ENCODE measurements around the gene AK8. TPM values are rescaled to one million over a fixed set of nuclear protein-coding genes. Genes with fewer than 3 reads are reported as not detected.

AK8 gene
- total RNA-seq, 2 donors from 2014 or later, result 0.66 TPM; not detected in 1

GRCh38 chr9:132833550-132834121, 44.4 kb downstream of the AK8 start:
- Mint-ChIP-seq H3K4me1 (no peaks in the 10 kb centered on the region), H3K4me3 (no peak overlapping the region), H3K9me3 (no peaks in the 10 kb centered on the region), H3K27me3 (peaks cover 17% of the 10 kb centered on the region), H3K27ac (no peak overlapping the region), H3K36me3 (ENCODE audit: low read depth) (no peaks in the 10 kb centered on the region)
- ATAC-seq (replicated peaks), result no peak

- H3K27ac Mint-ChIP-seq, result no peak overlapping the region
- ATAC-seq (replicated peaks), result no peak
These were observed 45.8 kb downstream of the AK8 start for GRCh38 chr9:132832171-132832881.

GRCh38 chr9:132828201-132828770, 49.8 kb downstream of the AK8 start:
- Mint-ChIP-seq H3K4me3 (no peak overlapping the region), H3K9me3 (no peaks in the 10 kb centered on the region)
- no peak for ATAC-seq (replicated peaks)

More at GRCh38 chr9:132832171-132832881, 45.8 kb downstream of the AK8 start:
- Mint-ChIP-seq H3K36me3 (ENCODE audit: low read depth) (no peaks in the 10 kb centered on the region), H3K9me3 (no peaks in the 10 kb centered on the region), H3K27me3 (peaks cover 24% of the 10 kb centered on the region), H3K4me3 (no peak overlapping the region), H3K4me1 (no peaks in the 10 kb centered on the region)

GRCh38 chr9:132827366-132827765, 50.7 kb downstream of the AK8 start:
- Mint-ChIP-seq H3K36me3 (ENCODE audit: low read depth) (no peaks in the 10 kb centered on the region), H3K27ac (no peak overlapping the region), H3K4me1 (no peaks in the 10 kb centered on the region), H3K9me3 (no peaks in the 10 kb centered on the region), H3K4me3 (no peak overlapping the region), H3K27me3 (peaks cover 42% of the 10 kb centered on the region)
- no peak for ATAC-seq (replicated peaks)

More at GRCh38 chr9:132828201-132828770, 49.8 kb downstream of the AK8 start:
- Mint-ChIP-seq H3K36me3 (ENCODE audit: low read depth) (no peaks in the 10 kb centered on the region), H3K27ac (no peak overlapping the region), H3K27me3 (peaks cover 37% of the 10 kb centered on the region), H3K4me1 (no peaks in the 10 kb centered on the region)

- no peak for ATAC-seq (replicated peaks)
- Mint-ChIP-seq H3K27me3 (peaks cover 44% of the 10 kb centered on the region), H3K27ac (no peak overlapping the region), H3K4me3 (no peak overlapping the region), H3K36me3 (ENCODE audit: low read depth) (no peaks in the 10 kb centered on the region), H3K9me3 (no peaks in the 10 kb centered on the region), H3K4me1 (no peaks in the 10 kb centered on the region)
These were observed 51.3 kb downstream of the AK8 start for GRCh38 chr9:132826621-132827365.

GRCh38 chr9:132826131-132826530, 52.0 kb downstream of the AK8 start:
- no peaks in the 10 kb centered on the region for H3K9me3 Mint-ChIP-seq

GRCh38 chr9:132825430-132825829, 52.7 kb downstream of the AK8 start:
- no peak overlapping the region for H3K4me3 Mint-ChIP-seq
- no peaks in the 10 kb centered on the region for H3K36me3 Mint-ChIP-seq (ENCODE audit: low read depth)
- H3K27ac Mint-ChIP-seq, result no peak overlapping the region
- no peaks in the 10 kb centered on the region for H3K4me1 Mint-ChIP-seq
- peaks cover 38% of the 10 kb centered on the region for H3K27me3 Mint-ChIP-seq
- no peak for ATAC-seq (replicated peaks)
- no peaks in the 10 kb centered on the region for H3K9me3 Mint-ChIP-seq

More at GRCh38 chr9:132826131-132826530, 52.0 kb downstream of the AK8 start:
- Mint-ChIP-seq H3K27me3 (peaks cover 43% of the 10 kb centered on the region), H3K4me1 (no peaks in the 10 kb centered on the region), H3K27ac (no peak overlapping the region), H3K36me3 (ENCODE audit: low read depth) (no peaks in the 10 kb centered on the region), H3K4me3 (no peak overlapping the region)
- ATAC-seq (replicated peaks), result no peak

- Mint-ChIP-seq H3K4me3 (no peak overlapping the region), H3K27me3 (peaks cover 38% of the 10 kb centered on the region), H3K4me1 (no peaks in the 10 kb centered on the region), H3K36me3 (ENCODE audit: low read depth) (no peaks in the 10 kb centered on the region), H3K27ac (no peak overlapping the region), H3K9me3 (no peaks in the 10 kb centered on the region)
- no peak for ATAC-seq (replicated peaks)
These were observed 53.1 kb downstream of the AK8 start for GRCh38 chr9:132824951-132825350.

- H3K27ac Mint-ChIP-seq, result no peak overlapping the region
- H3K4me1 Mint-ChIP-seq, result no peaks in the 10 kb centered on the region
- no peak overlapping the region for H3K4me3 Mint-ChIP-seq
- peaks cover 35% of the 10 kb centered on the region for H3K27me3 Mint-ChIP-seq
- no peak for ATAC-seq (replicated peaks)
- H3K9me3 Mint-ChIP-seq, result no peaks in the 10 kb centered on the region
- no peaks in the 10 kb centered on the region for H3K36me3 Mint-ChIP-seq (ENCODE audit: low read depth)
These were observed 53.9 kb downstream of the AK8 start for GRCh38 chr9:132824151-132824550.

GRCh38 chr9:132823370-132824145, 54.5 kb downstream of the AK8 start:
- Mint-ChIP-seq H3K4me3 (no peak overlapping the region), H3K27me3 (peaks cover 35% of the 10 kb centered on the region), H3K36me3 (ENCODE audit: low read depth) (no peaks in the 10 kb centered on the region), H3K4me1 (no peaks in the 10 kb centered on the region), H3K27ac (no peak overlapping the region), H3K9me3 (no peaks in the 10 kb centered on the region)
- no peak for ATAC-seq (replicated peaks)

- ATAC-seq (replicated peaks), result no peak
- H3K36me3 Mint-ChIP-seq (ENCODE audit: low read depth), result no peaks in the 10 kb centered on the region
- no peaks in the 10 kb centered on the region for H3K9me3 Mint-ChIP-seq
- no peak overlapping the region for H3K4me3 Mint-ChIP-seq
- peaks cover 33% of the 10 kb centered on the region for H3K27me3 Mint-ChIP-seq
- no peak overlapping the region for H3K27ac Mint-ChIP-seq
- H3K4me1 Mint-ChIP-seq, result no peaks in the 10 kb centered on the region
These were observed 57.7 kb downstream of the AK8 start for GRCh38 chr9:132820169-132820944.

- ATAC-seq (replicated peaks), result no peak
- Mint-ChIP-seq H3K4me3 (no peak overlapping the region), H3K27me3 (peaks cover 28% of the 10 kb centered on the region), H3K9me3 (no peaks in the 10 kb centered on the region), H3K27ac (no peak overlapping the region), H3K36me3 (ENCODE audit: low read depth) (no peaks in the 10 kb centered on the region), H3K4me1 (no peaks in the 10 kb centered on the region)
These were observed 59.5 kb downstream of the AK8 start for GRCh38 chr9:132818588-132818987.

GRCh38 chr9:132814937-132815336, 63.1 kb downstream of the AK8 start:
- H3K27ac Mint-ChIP-seq, result no peak overlapping the region
- no peak overlapping the region for H3K4me3 Mint-ChIP-seq
- no peak for ATAC-seq (replicated peaks)
- H3K9me3 Mint-ChIP-seq, result no peaks in the 10 kb centered on the region
- no peaks in the 10 kb centered on the region for H3K36me3 Mint-ChIP-seq (ENCODE audit: low read depth)
- H3K27me3 Mint-ChIP-seq, result peaks cover 31% of the 10 kb centered on the region
- H3K4me1 Mint-ChIP-seq, result no peaks in the 10 kb centered on the region
